KBM-7 (cell line): Measurements from ENCODE around the gene RPP25.

Experiments
- DNase-seq: peaks from one replicate; pipeline ENCODE4 v3.0.0-alpha.2; 2015
- in situ Hi-C: fragments of 300-500 bp; cut with MboI; formaldehyde crosslinking; loops from 2 replicates; pipeline ENCODE4 v1.14.3; 2020; ENCODE audit warnings: low sequenced_read_pairs, low pct_unique_long_range_greater_than_20kb, mixed read lengths

The RPP25 gene, protein sequence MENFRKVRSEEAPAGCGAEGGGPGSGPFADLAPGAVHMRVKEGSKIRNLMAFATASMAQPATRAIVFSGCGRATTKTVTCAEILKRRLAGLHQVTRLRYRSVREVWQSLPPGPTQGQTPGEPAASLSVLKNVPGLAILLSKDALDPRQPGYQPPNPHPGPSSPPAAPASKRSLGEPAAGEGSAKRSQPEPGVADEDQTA

GRCh38 chr15:74956648-74957475 is at the start of gene RPP25:
TSS of gene RPP25 (minus strand) at chr15:74956772. CDS start at chr15:74956583, 189 bp downstream.
- peak; percentile 89 for DNase-seq
- in situ Hi-C loops, result loop anchor here (25.0 kb wide), 1 partner anchor 320 kb away; no protein-coding TSS in a partner anchor

GRCh38 chr15:75002398-75002797 is 45.8 kb upstream of the RPP25 start:
- DNase-seq, result no peak
- in situ Hi-C loops, result loop anchor here (25.0 kb wide), 1 partner anchor 660 kb away; no protein-coding TSS in a partner anchor

DNA sequence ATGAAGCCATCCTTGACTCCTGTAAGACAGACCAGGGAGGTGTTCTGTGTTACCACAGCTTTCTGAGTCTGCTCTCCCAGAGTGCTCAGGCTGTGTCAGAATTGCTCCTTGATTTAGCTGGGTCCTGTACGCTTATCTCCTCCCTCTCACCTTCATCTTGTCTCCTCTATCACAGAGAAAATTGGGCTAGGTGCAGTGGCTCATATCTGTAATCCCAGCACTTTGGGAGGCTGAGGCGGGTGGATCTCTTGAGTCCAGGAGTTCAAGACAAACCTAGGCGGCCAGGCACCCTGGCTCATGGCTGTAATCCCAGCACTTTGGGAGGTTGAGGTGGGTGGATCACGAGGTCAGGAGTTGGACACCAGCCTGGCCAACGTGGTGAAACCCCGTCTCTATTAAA is 44.7 kb upstream of the RPP25 start:
- no peak for DNase-seq
- in situ Hi-C loops, result loop anchor here (25.0 kb wide), 1 partner anchor 661 kb away; no protein-coding TSS in a partner anchor

DNA sequence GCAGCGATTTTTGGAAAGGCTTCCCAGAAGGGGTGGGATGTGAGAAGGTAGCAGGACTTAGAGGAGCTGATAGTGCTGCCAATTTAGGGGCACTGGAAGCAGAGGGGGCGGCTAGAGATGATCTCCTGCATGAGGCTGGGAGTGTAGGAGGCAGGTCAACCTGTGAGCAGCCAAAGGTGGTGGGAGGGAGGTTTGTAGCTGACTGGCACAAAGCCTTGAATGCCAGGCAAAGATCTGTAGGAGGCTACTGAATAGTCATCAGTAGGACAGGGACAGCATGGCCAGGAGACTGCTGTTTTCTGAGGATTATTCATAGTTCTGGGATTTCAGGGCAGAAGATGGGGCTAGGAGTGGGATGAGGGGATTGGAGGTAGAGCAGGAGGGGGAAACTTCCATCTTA is 41.0 kb upstream of the RPP25 start:
- no peak for DNase-seq
- in situ Hi-C loops, result no loop called here

GRCh38 chr15:74997141-74997540 is 40.6 kb upstream of the RPP25 start:
- in situ Hi-C loops, result no loop called here
- no peak for DNase-seq

- in situ Hi-C loops, result no loop called here
Observed at GRCh38 chr15:74995779-74996765, 39.5 kb upstream of the RPP25 start.

DNA sequence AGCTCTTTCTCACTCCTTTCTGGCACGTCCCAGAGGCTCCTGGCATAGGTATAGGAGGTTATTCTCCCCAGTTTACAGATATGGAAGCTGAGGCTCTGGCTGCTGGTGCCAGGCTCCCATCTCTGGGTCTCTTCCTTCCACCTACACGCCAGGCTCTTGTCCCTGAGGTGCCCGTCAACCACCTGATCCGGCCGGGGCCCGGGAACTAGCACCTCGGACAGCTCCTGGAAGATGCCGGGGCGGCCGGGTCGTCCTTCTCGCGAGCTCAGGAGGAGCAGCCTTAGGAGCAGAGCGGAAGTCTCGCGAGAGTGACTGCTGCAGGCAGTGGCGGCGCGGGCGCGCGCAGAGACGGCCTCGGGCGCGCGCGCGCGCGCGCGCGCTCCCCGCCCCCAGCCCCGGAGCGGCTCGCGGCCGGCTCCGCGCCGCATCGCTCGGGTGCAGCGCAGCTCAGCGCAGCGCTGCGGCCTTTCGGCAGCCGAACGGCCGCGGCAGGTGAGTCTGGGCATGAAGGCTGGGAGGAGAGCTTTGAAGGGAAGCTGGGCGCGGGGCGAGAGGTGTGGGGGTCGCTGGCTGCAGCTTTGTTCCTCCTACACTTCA is 38.7 kb upstream of the RPP25 start, which contains the start of gene SCAMP5:
Gene SCAMP5 (plus strand): TSS at position 382 of the 597 bp plus-strand sequence. CDS start 16,277 bp downstream, outside the sequence.
- DNase-seq, result peak; percentile 97
- in situ Hi-C loops, result no loop called here

More at GRCh38 chr15:74995779-74996765, 39.5 kb upstream of the RPP25 start:
- no peak for DNase-seq

GRCh38 chr15:74994685-74995084 is 38.1 kb upstream of the RPP25 start:
- in situ Hi-C loops, result no loop called here
- no peak for DNase-seq

DNA sequence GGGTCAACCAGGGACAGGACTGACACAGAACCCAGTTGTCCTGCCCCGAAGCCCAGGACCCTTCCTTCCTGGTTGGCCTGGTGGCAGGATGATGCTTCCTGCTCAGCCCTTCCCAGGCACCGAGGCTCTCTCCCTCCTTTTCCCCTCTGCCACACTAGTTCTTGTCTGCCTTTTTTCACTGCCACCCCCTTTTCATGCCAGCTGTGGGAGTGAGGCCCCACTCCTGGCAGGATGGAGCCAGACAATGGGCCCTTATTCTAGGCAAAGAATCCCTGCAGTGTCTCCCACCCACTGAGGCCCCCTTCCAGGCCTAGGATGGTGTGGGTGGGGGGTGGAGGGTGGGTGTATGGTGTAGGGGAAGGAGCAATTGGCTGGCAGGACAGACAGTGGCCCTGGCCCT is 37.7 kb upstream of the RPP25 start:
- no peak for DNase-seq
- in situ Hi-C loops, result no loop called here

DNA sequence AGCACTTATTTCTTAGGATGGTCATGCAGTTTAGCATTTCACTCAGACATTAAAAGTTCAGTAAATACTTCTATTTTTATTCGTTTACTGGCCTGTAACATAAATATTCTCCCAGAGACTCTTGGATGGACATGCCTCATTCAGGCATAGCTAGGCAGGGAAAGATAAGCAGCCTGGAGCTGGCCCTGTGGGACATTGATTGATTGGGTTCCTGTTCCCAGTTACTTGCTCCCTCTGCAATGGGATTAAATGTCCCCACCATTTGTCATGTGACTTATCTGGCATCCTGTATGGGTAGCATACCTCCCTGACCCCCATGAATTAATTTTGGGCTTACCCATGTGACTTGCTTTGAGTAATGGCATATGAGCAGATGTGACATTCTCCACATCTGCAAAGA is 36.0 kb upstream of the RPP25 start:
- no peak for DNase-seq
- in situ Hi-C loops, result no loop called here

- no peak for DNase-seq
- in situ Hi-C loops, result no loop called here
Observed at GRCh38 chr15:74989527-74989926, 33.0 kb upstream of the RPP25 start.

DNA sequence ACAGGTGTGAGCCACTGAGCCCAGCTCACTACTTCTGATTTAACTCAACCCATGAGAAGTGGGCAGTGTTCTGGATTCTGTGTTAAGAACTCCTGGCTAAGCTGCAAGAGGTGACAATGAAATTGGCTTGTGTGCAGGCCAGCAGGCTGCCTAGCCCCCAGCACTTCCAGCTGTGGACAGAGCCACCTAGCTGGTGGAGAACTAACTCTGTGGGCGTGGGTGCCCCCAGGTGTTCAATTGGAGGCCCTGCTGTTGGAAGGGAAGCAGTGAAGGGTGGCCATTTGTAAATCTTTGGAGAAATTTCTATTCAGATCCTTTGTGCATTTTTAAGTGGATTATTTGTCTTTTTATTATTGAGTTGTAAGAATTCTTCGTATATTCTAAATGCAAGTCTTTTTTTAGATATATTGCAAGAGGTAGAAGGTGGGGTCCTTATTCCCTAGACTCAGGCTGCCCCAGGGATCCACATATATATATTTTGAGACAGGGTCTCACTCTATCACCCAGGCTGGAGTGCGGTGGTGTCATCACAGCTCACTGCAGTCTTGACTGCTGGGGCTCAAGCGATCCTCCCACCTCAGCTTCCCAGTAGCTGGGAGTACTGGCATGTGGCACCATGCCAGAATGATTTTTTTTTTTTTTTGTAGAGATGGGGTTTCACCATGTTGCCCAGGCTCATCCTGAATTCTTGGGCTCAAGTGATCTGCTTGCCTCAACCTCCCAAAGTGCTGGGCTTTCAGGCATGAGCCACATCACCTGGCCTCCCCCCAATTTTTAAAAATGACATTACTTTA is 31.6 kb upstream of the RPP25 start:
- in situ Hi-C loops, result no loop called here
- DNase-seq, result peak; percentile 83

GRCh38 chr15:74983725-74984231 is 27.2 kb upstream of the RPP25 start:
- DNase-seq, result no peak

GRCh38 chr15:74982183-74982582 is 25.6 kb upstream of the RPP25 start:
- in situ Hi-C loops, result no loop called here
- DNase-seq, result no peak

More at GRCh38 chr15:74983725-74984231, 27.2 kb upstream of the RPP25 start:
- in situ Hi-C loops, result no loop called here

DNA sequence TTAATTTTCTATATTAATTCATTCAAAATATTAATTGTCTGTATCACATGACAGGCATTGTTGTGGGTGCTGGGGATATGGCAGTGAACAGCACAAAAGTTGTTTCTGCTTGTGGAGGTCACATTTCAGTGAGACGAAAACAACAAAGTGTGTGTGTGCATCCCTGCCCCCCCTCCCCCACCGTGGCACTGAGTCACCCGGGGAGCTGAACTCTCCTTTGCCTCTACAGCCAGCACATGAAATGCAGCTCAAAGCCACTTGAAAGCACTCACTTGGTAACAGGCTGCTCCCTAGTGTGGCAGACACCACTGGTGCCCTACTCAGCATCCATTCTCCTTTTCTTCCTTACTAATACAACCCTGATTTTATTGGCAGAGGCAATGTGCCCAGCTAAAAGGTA is 21.9 kb upstream of the RPP25 start:
- no peak for DNase-seq
- in situ Hi-C loops, result no loop called here

- DNase-seq, result no peak
- in situ Hi-C loops, result no loop called here
Observed at GRCh38 chr15:74978077-74978476, 21.5 kb upstream of the RPP25 start.

- in situ Hi-C loops, result no loop called here
- DNase-seq, result no peak
Observed at GRCh38 chr15:74977599-74977998, 21.0 kb upstream of the RPP25 start.

GRCh38 chr15:74976159-74976558 is 19.6 kb upstream of the RPP25 start:
- DNase-seq, result no peak
- in situ Hi-C loops, result no loop called here
